B cell (primary cell): Measurements from ENCODE around the gene ASTN1. TPM values are rescaled to one million over a fixed set of nuclear protein-coding genes. Genes with fewer than 3 reads are reported as not detected.

ENCODE experiments used
- ATAC-seq: fragments of 200-7000 bp; cut with Tn5 transposase; one replicate; pipeline ENCODE4 v1.10.0; 2021; ENCODE audit warnings: low read depth, mild to moderate bottlenecking, moderate number of reproducible peaks, moderate library complexity
- CTCF ChIA-PET: fragments of 350-600 bp; sonication (Branson Sonifier 250); formaldehyde crosslinking; loops from one replicate; lab custom pipeline; 2021; ENCODE audit warnings: antibody characterized with exemption, inconsistent platforms; lab: Charles Lee
- POLR2A ChIA-PET: fragments of 350-600 bp; sonication (Branson Sonifier 250); formaldehyde crosslinking; loops from one replicate; lab custom pipeline; 2021; ENCODE audit warnings: antibody characterized with exemption; lab: Charles Lee
- DNase-seq: peaks from one replicate; pipeline ENCODE4 v3.0.0; 2013
- H2AFZ ChIP-seq: 2 replicates; pipeline ENCODE4 v1.6.1; 2012; ENCODE audit warnings: mild to moderate bottlenecking, low read depth, low read length; ENCODE audit not compliant: insufficient read depth, poor library complexity, severe bottlenecking
- H3K27ac ChIP-seq, 2 donors: 1 replicate in 1 of 2; 2 replicates in 1 of 2; pipeline ENCODE4 v1.5.1; 2012 to 2013; ENCODE audit warnings: low read length in 2 of 2, mild to moderate bottlenecking in 2 of 2, moderate library complexity in 1 of 2
- H3K27me3 ChIP-seq, 4 experiments: fragments of 200-600 bp in 1 of 4; sonication (generic) in 1 of 4; replicated peaks in 1 of 4; 1 replicate in 2 of 4; 2 replicates in 2 of 4; pipeline versions ENCODE4 v1.6.1 to v1.7.0; 2013 to 2016; ENCODE audit warnings: low read length in 3 of 4, mild to moderate bottlenecking in 2 of 4, mixed read lengths in 1 of 4, moderate library complexity in 1 of 4; ENCODE audit not compliant: insufficient read depth in 4 of 4, control insufficient read depth in 3 of 4; ENCODE audit errors: control extremely low read depth in 1 of 4
- H3K36me3 ChIP-seq, 2 experiments: replicated peaks in 1 of 2; 1 replicate in 1 of 2; 2 replicates in 1 of 2; pipeline versions ENCODE4 v1.6.1 to v1.7.1; 2013; ENCODE audit warnings: low read length in 1 of 2; ENCODE audit not compliant: insufficient read depth in 2 of 2, control insufficient read depth in 1 of 2; ENCODE audit errors: control extremely low read depth in 1 of 2, extremely low read depth in 1 of 2
- H3K4me1 ChIP-seq, 2 donors: fragments of 200-600 bp in 1 of 2; sonication (generic) in 1 of 2; 1 replicate in 1 of 2; 2 replicates in 1 of 2; pipeline versions ENCODE4 v1.5.1 to v1.6.1; 2013 to 2017; ENCODE audit warnings: low read length in 2 of 2; ENCODE audit not compliant: control insufficient read depth in 2 of 2, insufficient read depth in 2 of 2
- H3K4me2 ChIP-seq: replicated peaks from 2 replicates; pipeline ENCODE3; 2012; ENCODE audit warnings: mild to moderate bottlenecking, low read depth, low read length; ENCODE audit not compliant: poor library complexity, severe bottlenecking
- H3K4me3 ChIP-seq, 5 experiments: fragments of 200-600 bp in 1 of 5; sonication (generic) in 1 of 5; 1 replicate in 3 of 5; 2 replicates in 2 of 5; pipeline versions ENCODE4 v1.5.1 to v1.7.0; 2011 to 2016; ENCODE audit warnings: low read length in 4 of 5, mild to moderate bottlenecking in 4 of 5, low read depth in 2 of 5, control low read depth in 1 of 5, moderate library complexity in 1 of 5; ENCODE audit not compliant: insufficient read depth in 1 of 5; ENCODE audit errors: control extremely low read depth in 1 of 5, extremely low read depth in 1 of 5
- H3K79me2 ChIP-seq: fragments of 200-600 bp; sonication (generic); one replicate; pipeline ENCODE4 v1.6.0; 2016; ENCODE audit warnings: low read length; ENCODE audit not compliant: control insufficient read depth, insufficient read depth
- H3K9ac ChIP-seq: fragments of 200-600 bp; sonication (generic); 2 replicates; pipeline ENCODE4 v1.6.1; 2017; ENCODE audit warnings: mild to moderate bottlenecking, low read length, moderate library complexity
- H3K9me3 ChIP-seq, 3 donors: one replicate each; pipeline versions ENCODE4 v1.6.1 to v1.7.1; 2013; ENCODE audit warnings: low read length in 2 of 3; ENCODE audit not compliant: control insufficient read depth in 2 of 3, insufficient read depth in 1 of 3; ENCODE audit errors: control extremely low read depth in 1 of 3
- H4K20me1 ChIP-seq: 2 replicates; pipeline ENCODE4 v1.6.0; 2012; ENCODE audit warnings: mild to moderate bottlenecking, low read length; ENCODE audit not compliant: insufficient read depth, control insufficient read depth, poor library complexity, severe bottlenecking
- H3K27ac Mint-ChIP-seq: one replicate; pipeline ENCODE4 v1.8.0; 2021; ENCODE audit warnings: mixed read lengths
- H3K27me3 Mint-ChIP-seq: one replicate; pipeline ENCODE4 v1.8.0; 2021; ENCODE audit warnings: mixed read lengths
- H3K4me1 Mint-ChIP-seq: one replicate; pipeline ENCODE4 v1.8.0; 2021; ENCODE audit warnings: mixed read lengths
- H3K4me3 Mint-ChIP-seq: one replicate; pipeline ENCODE4 v1.8.0; 2021; ENCODE audit warnings: mixed read lengths
- H3K9me3 Mint-ChIP-seq: one replicate; pipeline ENCODE4 v1.8.0; 2022; ENCODE audit warnings: mixed read lengths; ENCODE audit not compliant: insufficient read depth
- CTCF ChIP-seq: fragments of 200-600 bp; IDR thresholded peaks from one replicate; pipeline ENCODE4 v1.8.0; 2022; ENCODE audit warnings: antibody characterized with exemption, mild to moderate bottlenecking
- EZH2 ChIP-seq: IDR thresholded peaks from 2 replicates; pipeline ENCODE4 v1.6.1; 2012; ENCODE audit warnings: borderline replicate concordance, low read depth, mild to moderate bottlenecking, moderate library complexity, low read length; ENCODE audit not compliant: insufficient read depth, poor library complexity, severe bottlenecking
- WGBS: methylation state at CpG from one replicate; pipeline ENCODE4 v1.1.5; 2013; ENCODE audit warnings: missing lambda C conversion rate; ENCODE audit not compliant: insufficient coverage; 5-methylcytosine and 5-hydroxymethylcytosine counted together
- intact Hi-C: fragments of 100-400 bp; cut with micrococcal nuclease; formaldehyde crosslinking; loops from one replicate; pipeline ENCODE4 v1.10.0; 2022
- polyA plus RNA-seq: library from polyadenylated mRNA; depleted of rRNA; stranded (reverse); fragments of >200 nt; gene quantifications from 2 replicates; pipeline ENCODE4 v1.2.3, GENCODE V29; 2012
- total RNA-seq, 2 donors: library from RNA; stranded (reverse); fragments of 120-200 nt in 1 of 2; gene quantifications; 1 replicate in 1 of 2; 2 replicates in 1 of 2; pipeline versions ENCODE4 v1.2.3 to v1.2.4, GENCODE V29; 2013 to 2022

The ASTN1 gene
- total and polyA plus RNA-seq, 2 donors (not counting 1 experiment from before 2014, with no cell fraction given) = not detected

GRCh38 chr1:177128665-177129281 lies 35.7 kb downstream of the ASTN1 start:
- Histone ChIP-seq H3K9ac (no peak overlapping the region), H3K36me3 (no peaks in the 10 kb centered on the region), H3K27ac (no peak overlapping the region), H3K27me3 (peaks cover 0 to 3% (median 0%) of the 10 kb centered on the region in 4 experiments), H3K79me2 (no peaks in the 10 kb centered on the region), H3K4me2 (no peak overlapping the region), H3K9me3 (peaks cover 0 to 3% (median 0%) of the 10 kb centered on the region in 3 donors), H2AFZ (no peak overlapping the region), H3K4me1 (no peaks in the 10 kb centered on the region), H4K20me1 (no peaks in the 10 kb centered on the region), H3K4me3 (no peak overlapping the region)
- H3K27ac Mint-ChIP-seq = no peak overlapping the region
- ChIA-PET CTCF (no interaction called here), POLR2A (no interaction called here)
- peaks cover 5% of the 10 kb centered on the region for H3K27me3 Mint-ChIP-seq
- H3K9me3 Mint-ChIP-seq = no peaks in the 10 kb centered on the region
- no peak for TF ChIP-seq EZH2
- TF ChIP-seq CTCF = no peak
- no CpG with 5 or more reads among the region's 4 CpGs for WGBS
- no peak for DNase-seq
- H3K4me3 Mint-ChIP-seq = no peak overlapping the region
- intact Hi-C loops = no loop called here
- ATAC-seq = no peak
- H3K4me1 Mint-ChIP-seq = peaks cover 3% of the 10 kb centered on the region

GRCh38 chr1:177126267-177126666 lies 38.2 kb downstream of the ASTN1 start:
- H2AFZ ChIP-seq = no peak overlapping the region
- peaks cover 0 to 4% of the 10 kb centered on the region in 2 donors for H3K4me1 ChIP-seq
- no peak for TF ChIP-seq CTCF
- TF ChIP-seq EZH2 = no peak
- no peaks in the 10 kb centered on the region for H3K79me2 ChIP-seq
- peaks cover 9% of the 10 kb centered on the region for H3K27me3 Mint-ChIP-seq
- no peak overlapping the region for H3K4me2 ChIP-seq
- intact Hi-C loops = no loop called here
- H3K27ac Mint-ChIP-seq = no peak overlapping the region
- WGBS = 54% methylated on average over 3 of the region's 3 CpGs
- no peak overlapping the region for H3K4me3 ChIP-seq
- peaks cover 8% of the 10 kb centered on the region for H3K4me1 Mint-ChIP-seq
- no peaks in the 10 kb centered on the region for H4K20me1 ChIP-seq
- H3K27me3 ChIP-seq = peaks cover 0 to 3% (median 0%) of the 10 kb centered on the region in 4 experiments
- ChIA-PET POLR2A (no interaction called here), CTCF (no interaction called here)
- H3K36me3 ChIP-seq = no peaks in the 10 kb centered on the region
- H3K9me3 ChIP-seq = peaks cover 0 to 5% (median 0%) of the 10 kb centered on the region in 3 donors
- H3K9me3 Mint-ChIP-seq = no peaks in the 10 kb centered on the region
- no peak overlapping the region for H3K9ac ChIP-seq
- H3K4me3 Mint-ChIP-seq = no peak overlapping the region
- no peak overlapping the region for H3K27ac ChIP-seq
- DNase-seq (no peak), ATAC-seq (no peak)
